GM23338 (cell line): ENCODE measurements around the gene AXIN1. TPM values are rescaled to one million over a fixed set of nuclear protein-coding genes. Genes with fewer than 3 reads are reported as not detected.

Experiments
- ATAC-seq: fragments of 200-7000 bp; cut with Tn5 transposase; 3 replicates; pipeline ENCODE4 v1.9.1; 2020
- DNase-seq: peaks from one replicate; pipeline ENCODE4 v3.0.0-alpha.2; 2015; ENCODE audit warnings: low spot score
- H2AFZ ChIP-seq: fragments of 200-600 bp; sonication (generic); 2 replicates; pipeline ENCODE4 v1.8.0; 2016; ENCODE audit warnings: antibody characterized with exemption, mild to moderate bottlenecking, moderate library complexity
- H3F3A ChIP-seq: fragments of 200-600 bp; sonication (generic); replicated peaks from 2 replicates; pipeline ENCODE4 v1.8.0; 2017; ENCODE audit warnings: antibody characterized with exemption, mixed run types, low read depth
- H3K27ac ChIP-seq: fragments of 200-600 bp; sonication (generic); 2 replicates; pipeline ENCODE4 v1.6.1; 2016; ENCODE audit warnings: low read depth
- H3K27me3 ChIP-seq: fragments of 200-600 bp; sonication (generic); 2 replicates; pipeline ENCODE4 v1.8.0; 2016; ENCODE audit warnings: mild to moderate bottlenecking, mixed run types, moderate library complexity; ENCODE audit not compliant: insufficient read depth
- H3K36me3 ChIP-seq: fragments of 200-600 bp; sonication (generic); 2 replicates; pipeline ENCODE4 v1.8.0; 2016; ENCODE audit warnings: mild to moderate bottlenecking; ENCODE audit not compliant: insufficient read depth
- H3K4me1 ChIP-seq: fragments of 200-600 bp; sonication (generic); 2 replicates; pipeline ENCODE4 v1.8.0; 2016; ENCODE audit warnings: mild to moderate bottlenecking, moderate library complexity; ENCODE audit not compliant: insufficient read depth
- H3K4me2 ChIP-seq: fragments of 200-600 bp; sonication (generic); 2 replicates; pipeline ENCODE4 v1.7.1; 2017; ENCODE audit warnings: mixed run types
- H3K4me3 ChIP-seq: fragments of 200-600 bp; sonication (generic); 2 replicates; pipeline ENCODE4 v1.6.1; 2016; ENCODE audit warnings: mixed run types
- H3K79me2 ChIP-seq: fragments of 200-600 bp; sonication (generic); replicated peaks from 2 replicates; pipeline ENCODE4 v1.8.0; 2017; ENCODE audit warnings: mild to moderate bottlenecking; ENCODE audit not compliant: insufficient read depth
- H3K9me2 ChIP-seq: fragments of 200-600 bp; sonication (generic); 2 replicates; pipeline ENCODE4 v1.8.0; 2017; ENCODE audit not compliant: insufficient read depth
- H4K20me1 ChIP-seq: fragments of 200-600 bp; sonication (generic); replicated peaks from 2 replicates; pipeline ENCODE4 v1.8.0; 2017; ENCODE audit warnings: mild to moderate bottlenecking; ENCODE audit not compliant: insufficient read depth
- H3K27ac Mint-ChIP-seq: 2 replicates; pipeline ENCODE4 v1.8.0; 2020; ENCODE audit warnings: inconsistent platforms, mild to moderate bottlenecking, moderate library complexity, mixed read lengths
- H3K27me3 Mint-ChIP-seq: 3 replicates; pipeline ENCODE4 v1.8.0; 2022; ENCODE audit warnings: low read depth, mild to moderate bottlenecking, moderate library complexity, mixed read lengths, inconsistent platforms; ENCODE audit not compliant: insufficient read depth, poor library complexity
- H3K36me3 Mint-ChIP-seq: 3 replicates; pipeline ENCODE4 v1.8.0; 2021; ENCODE audit warnings: low read depth, mild to moderate bottlenecking, inconsistent platforms, moderate library complexity, mixed read lengths
- H3K4me1 Mint-ChIP-seq: 3 replicates; pipeline ENCODE4 v1.8.0; 2020; ENCODE audit warnings: mild to moderate bottlenecking, inconsistent platforms, mixed read lengths
- H3K4me3 Mint-ChIP-seq: 3 replicates; pipeline ENCODE4 v1.8.0; 2021; ENCODE audit warnings: moderate library complexity, mild to moderate bottlenecking, inconsistent platforms, mixed read lengths
- H3K9me3 Mint-ChIP-seq: 3 replicates; pipeline ENCODE4 v1.8.0; 2020; ENCODE audit warnings: moderate library complexity, mild to moderate bottlenecking, inconsistent platforms, mixed read lengths
- CTCF ChIP-seq, 2 experiments: fragments of 200-600 bp in 1 of 2; sonication (generic) in 1 of 2; conservative IDR thresholded peaks; 2 replicates each; pipeline versions ENCODE4 v1.5.1 to v1.6.1; 2016 to 2017; ENCODE audit warnings: antibody characterized with exemption in 2 of 2, low read depth in 2 of 2, mild to moderate bottlenecking in 2 of 2, moderate library complexity in 1 of 2
- ETS1 ChIP-seq: IDR thresholded peaks from 2 replicates; pipeline ENCODE4 v1.6.1; 2016; ENCODE audit warnings: antibody characterized with exemption
- EZH2 ChIP-seq: fragments of 200-600 bp; sonication (generic); IDR thresholded peaks from one replicate; pipeline ENCODE4 v1.8.0; 2017; ENCODE audit warnings: antibody characterized with exemption, mild to moderate bottlenecking, low read depth; ENCODE audit not compliant: unreplicated experiment
- EZH2phosphoT487 ChIP-seq: fragments of 200-600 bp; sonication (generic); IDR thresholded peaks from one replicate; pipeline ENCODE4 v1.8.1; 2018; ENCODE audit warnings: antibody characterized with exemption; ENCODE audit not compliant: unreplicated experiment
- JUNB ChIP-seq: IDR thresholded peaks from one replicate; pipeline ENCODE4 v1.6.1; 2016; ENCODE audit warnings: antibody characterized with exemption; ENCODE audit not compliant: unreplicated experiment
- NANOG ChIP-seq: IDR thresholded peaks from 2 replicates; pipeline ENCODE4 v1.6.1; 2016; ENCODE audit warnings: antibody characterized with exemption, borderline replicate concordance
- POLR2AphosphoS5 ChIP-seq: IDR thresholded peaks from 2 replicates; pipeline ENCODE4 v1.6.1; 2016; ENCODE audit warnings: antibody characterized with exemption, low read depth
- REST ChIP-seq: IDR thresholded peaks from one replicate; pipeline ENCODE4 v1.6.1; 2018; ENCODE audit warnings: antibody characterized with exemption; ENCODE audit not compliant: unreplicated experiment
- STAT1 ChIP-seq: IDR thresholded peaks from one replicate; pipeline ENCODE4 v1.6.1; 2016; ENCODE audit warnings: antibody characterized with exemption; ENCODE audit not compliant: unreplicated experiment
- ZNF114 ChIP-seq: fragments of 250-450 bp; sonication (Bioruptor Pico); IDR thresholded peaks from 2 replicates; pipeline ENCODE4 v1.5.0; 2020; ENCODE audit warnings: mild to moderate bottlenecking, moderate library complexity
- ZNF331 ChIP-seq: fragments of 250-450 bp; sonication (Bioruptor Pico); IDR thresholded peaks from 2 replicates; pipeline ENCODE4 v1.5.0; 2020; ENCODE audit warnings: low read depth, mild to moderate bottlenecking, moderate library complexity
- ZNF462 ChIP-seq: fragments of 250-450 bp; sonication (Bioruptor Pico); IDR thresholded peaks from 2 replicates; pipeline ENCODE4 v1.5.0; 2020; ENCODE audit warnings: mild to moderate bottlenecking, moderate library complexity
- polyA plus RNA-seq: library from polyadenylated mRNA; unstranded; fragments of >200 nt; fragmentation: Nextera tagmentation; extraction: Ambion mirVana; gene quantifications from 2 replicates; pipeline ENCODE4 v1.2.1, GENCODE V29; 2016
- total RNA-seq: library from RNA; depleted of rRNA; stranded (reverse); fragments of >200 nt; shearing (Covaris generic); gene quantifications from 2 replicates; pipeline ENCODE4 v1.2.3, GENCODE V29; 2014

Gene AXIN1
- total and polyA plus RNA-seq, 2 experiments from 2014 or later = 14.3 to 54.5 TPM

- no peak overlapping the region for H3K27ac Mint-ChIP-seq
- Histone ChIP-seq H3K4me3 (no peak overlapping the region), H3K36me3 (no peaks in the 10 kb centered on the region), H3K4me1 (peaks cover 4% of the 10 kb centered on the region; the same call in 1 of the 2 replicates), H3K4me2 (no peak overlapping the region; the same call in 1 of the 2 replicates), H3K27ac (0 out of 2 replicates have a peak overlapping the region, but pooled peaks have one; percentile 55), H3K79me2 (peaks cover 97% of the 10 kb centered on the region), H3F3A (peaks cover 3% of the 10 kb centered on the region; the same call in 1 of the 2 replicates), H2AFZ (no peak overlapping the region), H3K9me2 (no peaks in the 10 kb centered on the region), H4K20me1 (peaks cover 29% of the 10 kb centered on the region), H3K27me3 (no peaks in the 10 kb centered on the region)
- ATAC-seq (peak; percentile 71), DNase-seq (peak; percentile 70)
- H3K27me3 Mint-ChIP-seq = peaks cover 5% of the 10 kb centered on the region
- peaks cover 3% of the 10 kb centered on the region; the same call in 1 of the 3 replicates for H3K36me3 Mint-ChIP-seq
- H3K4me1 Mint-ChIP-seq = peaks cover 23% of the 10 kb centered on the region
- H3K9me3 Mint-ChIP-seq = no peaks in the 10 kb centered on the region
- TF ChIP-seq EZH2phosphoT487 (no peak), ZNF331 (CRISPR knock-in tag) (no peak), ZNF114 (CRISPR knock-in tag) (no peak), POLR2AphosphoS5 (no peak), STAT1 (no peak), EZH2 (no peak), CTCF (conservative IDR thresholded peaks at IDR 0.05; ENCODE audit: low read depth in 2 of 2) (no peak), JUNB (no peak), ZNF462 (CRISPR knock-in tag) (no peak), ETS1 (no peak), REST (no peak), NANOG (no peak)
- no peak overlapping the region; the same call in 2 of the 3 replicates for H3K4me3 Mint-ChIP-seq
These were observed 27.8 kb downstream of the AXIN1 start for GRCh38 chr16:324451-325334.
